K562 (cell line): ENCODE data around the gene CCDC192. TPM values are rescaled to one million over a fixed set of nuclear protein-coding genes. Genes with fewer than 3 reads are reported as not detected.

ENCODE experiments used
- ATAC-seq: fragments of 200-7000 bp; cut with Tn5 transposase; 3 replicates; pipeline ENCODE4 v1.9.1; 2020; ENCODE audit warnings: moderate library complexity
- BruUV-seq: library from RNA; stranded (reverse); fragments of 400-500 nt; replicated peaks from 2 replicates; lab custom pipeline; 2021; lab: Mats Ljungman, UMichigan
- CTCF ChIA-PET: fragments of 300-600 bp; formaldehyde crosslinking; extraction: SDS; loops from one replicate; lab custom pipeline; 2021; ENCODE audit warnings: low intra/inter-chr PET ratio; lab: Yijun Ruan, JAX
- POLR2A ChIA-PET: fragments of 300-600, 350-650 bp; sonication (Branson Sonifier 250); formaldehyde crosslinking; extraction: SDS; loops from one replicate; lab custom pipeline; 2021; ENCODE audit warnings: antibody characterized with exemption, inconsistent platforms; lab: Yijun Ruan, JAX
- DNase-seq, 4 experiments: peaks; one replicate each; pipeline versions ENCODE4 v3.0.0 to v3.0.0-alpha.2; 2011 to 2018; ENCODE audit warnings: low spot score in 3 of 4, mixed read lengths in 3 of 4; ENCODE audit errors: extremely low read depth in 1 of 4
- FAIRE-seq: peaks from 2 replicates; lab custom pipeline; 2011; peaks lifted over from hg19 to GRCh38; lab: Jason Lieb, UNC
- H2AFZ ChIP-seq: 2 replicates; pipeline ENCODE4 v1.6.0; 2011; ENCODE audit warnings: low read depth, low read length, control low read depth, inconsistent platforms
- H3K27ac ChIP-seq: fragments of 200-600 bp; 3 replicates; pipeline ENCODE4 v1.8.0; 2011; ENCODE audit warnings: low read depth, mild to moderate bottlenecking, control low read depth, inconsistent platforms, low read length, moderate library complexity, mixed read lengths; ENCODE audit errors: extremely low read depth
- H3K27me3 ChIP-seq, 2 experiments: fragments of 300-600 bp in 1 of 2; 2 replicates in 1 of 2; 3 replicates in 1 of 2; pipeline versions ENCODE4 v1.6.0 to v1.8.0; 2011; ENCODE audit warnings: inconsistent platforms in 2 of 2, low read length in 2 of 2, mild to moderate bottlenecking in 1 of 2, mixed read lengths in 1 of 2, moderate library complexity in 1 of 2; ENCODE audit not compliant: control insufficient read depth in 2 of 2, insufficient read depth in 2 of 2
- H3K36me3 ChIP-seq: fragments of 300-600 bp; 3 replicates; pipeline ENCODE4 v1.8.0; 2011; ENCODE audit warnings: mild to moderate bottlenecking, low read length, inconsistent platforms; ENCODE audit not compliant: control insufficient read depth, insufficient read depth
- H3K4me1 ChIP-seq, 2 experiments: fragments of 200-600 bp in 1 of 2; replicated peaks in 1 of 2; 2 replicates in 1 of 2; 3 replicates in 1 of 2; pipeline versions ENCODE4 v1.5.1 to v1.8.0; 2011; ENCODE audit warnings: inconsistent platforms in 2 of 2, low read length in 2 of 2, mild to moderate bottlenecking in 1 of 2, mixed read lengths in 1 of 2, moderate library complexity in 1 of 2; ENCODE audit not compliant: control insufficient read depth in 2 of 2, insufficient read depth in 2 of 2
- H3K4me2 ChIP-seq: 2 replicates; pipeline ENCODE4 v1.6.1; 2011; ENCODE audit warnings: low read length, control low read depth, inconsistent platforms, mixed read lengths; ENCODE audit not compliant: insufficient read depth
- H3K4me3 ChIP-seq: fragments of 200-600 bp; sonication (generic), shearing (Covaris generic); 2 replicates; pipeline ENCODE4 v1.5.1; 2016; ENCODE audit warnings: control low read depth, inconsistent platforms
- H3K79me2 ChIP-seq: fragments of 200-600 bp; 3 replicates; pipeline ENCODE4 v1.8.0; 2011; ENCODE audit warnings: low read length, inconsistent platforms; ENCODE audit not compliant: control insufficient read depth, insufficient read depth
- H3K9ac ChIP-seq, 2 experiments: 2 replicates each; pipeline versions ENCODE4 v1.6.0 to v1.6.1; 2011; ENCODE audit warnings: low read depth in 2 of 2, low read length in 2 of 2, control low read depth in 1 of 2, inconsistent platforms in 1 of 2, mild to moderate bottlenecking in 1 of 2, mixed read lengths in 1 of 2; ENCODE audit not compliant: insufficient read depth in 1 of 2
- H3K9me1 ChIP-seq: one replicate; pipeline ENCODE4 v1.6.0; 2011; ENCODE audit warnings: inconsistent platforms, mild to moderate bottlenecking, low read length, moderate library complexity; ENCODE audit not compliant: control insufficient read depth, insufficient read depth
- H3K9me3 ChIP-seq: replicated peaks from 2 replicates; pipeline ENCODE4 v1.5.1; 2011; ENCODE audit warnings: low read depth, low read length, inconsistent platforms; ENCODE audit not compliant: control insufficient read depth, insufficient read depth
- H4K20me1 ChIP-seq: replicated peaks from 2 replicates; pipeline ENCODE4 v1.6.1; 2011; ENCODE audit warnings: low read length, inconsistent platforms, mixed read lengths; ENCODE audit not compliant: control insufficient read depth, insufficient read depth
- ARNT ChIP-seq, 2 experiments: fragments of 450-650 bp; IDR thresholded peaks; 2 replicates each; pipeline ENCODE4 v1.6.1; 2016; ENCODE audit warnings: mild to moderate bottlenecking in 1 of 2
- CBX2 ChIP-seq: fragments of 200-600 bp; sonication (generic); IDR thresholded peaks from one replicate; pipeline ENCODE4 v1.6.1; 2012; ENCODE audit warnings: mild to moderate bottlenecking, low read length, inconsistent platforms; ENCODE audit not compliant: insufficient read depth, poor library complexity, severe bottlenecking
- GTF2E2 ChIP-seq: fragments of 200-800 bp; sonication (Bioruptor generic); IDR thresholded peaks from 2 replicates; pipeline ENCODE4 v1.6.1; 2016; ENCODE audit warnings: missing genetic modification characterization, missing compliant biosample characterization
- MCM2 ChIP-seq: fragments of 450-650 bp; IDR thresholded peaks from 2 replicates; pipeline ENCODE4 v1.6.1; 2017; ENCODE audit warnings: low read depth, mild to moderate bottlenecking
- MEF2A ChIP-seq: IDR thresholded peaks from 2 replicates; pipeline ENCODE4 v1.6.1; 2011; ENCODE audit warnings: low read depth, mild to moderate bottlenecking, low read length, moderate library complexity; ENCODE audit not compliant: control insufficient read depth
- MEF2D ChIP-seq: conservative IDR thresholded peaks from 2 replicates; pipeline ENCODE4 v1.6.1; 2016; ENCODE audit warnings: low read depth, missing genetic modification characterization, missing compliant biosample characterization
- MYNN ChIP-seq, 2 experiments: sonication (generic); formaldehyde crosslinking in 1 of 2; IDR thresholded peaks; 2 replicates each; pipeline versions ENCODE4 v1.5.0 to v1.6.1; 2016 to 2020; ENCODE audit warnings: antibody characterized with exemption in 1 of 2, missing genetic modification reagents in 1 of 2
- SREBF2 ChIP-seq: sonication (generic); formaldehyde crosslinking; IDR thresholded peaks from 2 replicates; pipeline ENCODE4 v1.4.0; 2020; ENCODE audit warnings: mild to moderate bottlenecking, missing genetic modification reagents
- WGBS: fragments of 100-300 bp; shearing (Covaris generic); methylation state at CpG from one replicate; pipeline ENCODE4 v1.1.6; 2016; ENCODE audit warnings: low coverage, mixed read lengths; ENCODE audit not compliant: insufficient coverage; ENCODE audit errors: missing lambda C conversion rate; 5-methylcytosine and 5-hydroxymethylcytosine counted together
- in situ Hi-C: fragments of 300-500 bp; cut with MboI; formaldehyde crosslinking; loops from 4 replicates; pipeline ENCODE4 v1.15.0; 2018; ENCODE audit warnings: inconsistent platforms, mixed read lengths
- intact Hi-C: fragments of 100-400 bp; cut with micrococcal nuclease; formaldehyde crosslinking; loops from 2 replicates; pipeline ENCODE4 v1.14.2; 2022
- polyA plus RNA-seq, 8 experiments: library from polyadenylated mRNA; depleted of rRNA in 4 of 8; stranded (reverse) in 5 of 8; unstranded in 3 of 8; fragments of >200 nt; fragmentation: Nextera tagmentation in 2 of 8; fragmentation: Illumina TruSeq in 1 of 8; extraction: Ambion mirVana in 2 of 8; extraction: Trizol in 1 of 8; gene quantifications; 2 replicates each; pipeline versions ENCODE4 v1.2.1 to v1.2.3, GENCODE V29; 2011 to 2014; ENCODE audit warnings: inconsistent platforms in 1 of 8, missing spikeins in 1 of 8
- total RNA-seq, 7 experiments: library from RNA; depleted of rRNA in 6 of 7; stranded (reverse); fragments of >200 nt in 6 of 7; fragmentation: Illumina TruSeq in 2 of 7; extraction: Trizol in 2 of 7; gene quantifications; 2 replicates each; pipeline versions ENCODE4 v1.2.1 to v1.2.3, GENCODE V29; 2011 to 2021; ENCODE audit warnings: low replicate concordance in 1 of 7
- TF ChIP-seq, protein P1 (sequence below), 2 experiments: IDR thresholded peaks; 2 replicates each; pipeline ENCODE4 v1.6.1; 2011; ENCODE audit warnings: borderline replicate concordance in 1 of 2, control low read depth in 1 of 2, low read depth in 1 of 2, low read length in 1 of 2, mild to moderate bottlenecking in 1 of 2, mixed read lengths in 1 of 2, moderate library complexity in 1 of 2; ENCODE audit not compliant: insufficient read depth in 1 of 2, insufficient read length in 1 of 2, poor library complexity in 1 of 2, severe bottlenecking in 1 of 2; ENCODE audit errors: extremely low read depth in 1 of 2
- TF ChIP-seq, protein P2 (sequence below): sonication (generic); formaldehyde crosslinking; IDR thresholded peaks from 2 replicates; pipeline ENCODE4 v1.8.1; 2023; ENCODE audit warnings: mild to moderate bottlenecking, missing genetic modification reagents, moderate library complexity
- TF ChIP-seq, protein P3 (sequence below), 2 experiments: fragments of 450-650 bp in 1 of 2; sonication (generic) in 1 of 2; formaldehyde crosslinking in 1 of 2; IDR thresholded peaks in 1 of 2; conservative IDR thresholded peaks in 1 of 2; 2 replicates each; pipeline versions ENCODE4 v1.6.1 to v1.8.1; 2016 to 2023; ENCODE audit warnings: mild to moderate bottlenecking in 2 of 2, moderate library complexity in 2 of 2, inconsistent platforms in 1 of 2, missing genetic modification reagents in 1 of 2
- TF ChIP-seq, protein P4 (sequence below): fragments of 450-650 bp; IDR thresholded peaks from 2 replicates; pipeline ENCODE4 v1.6.1; 2016; ENCODE audit warnings: borderline replicate concordance

Gene CCDC192
- total and polyA plus RNA-seq, 9 of the 15 experiments (the other 6 are each of a cell fraction or from before 2014, with no cell fraction given), result 0.21 to 0.66 (median 0.38) TPM; not detected in 2

DNA sequence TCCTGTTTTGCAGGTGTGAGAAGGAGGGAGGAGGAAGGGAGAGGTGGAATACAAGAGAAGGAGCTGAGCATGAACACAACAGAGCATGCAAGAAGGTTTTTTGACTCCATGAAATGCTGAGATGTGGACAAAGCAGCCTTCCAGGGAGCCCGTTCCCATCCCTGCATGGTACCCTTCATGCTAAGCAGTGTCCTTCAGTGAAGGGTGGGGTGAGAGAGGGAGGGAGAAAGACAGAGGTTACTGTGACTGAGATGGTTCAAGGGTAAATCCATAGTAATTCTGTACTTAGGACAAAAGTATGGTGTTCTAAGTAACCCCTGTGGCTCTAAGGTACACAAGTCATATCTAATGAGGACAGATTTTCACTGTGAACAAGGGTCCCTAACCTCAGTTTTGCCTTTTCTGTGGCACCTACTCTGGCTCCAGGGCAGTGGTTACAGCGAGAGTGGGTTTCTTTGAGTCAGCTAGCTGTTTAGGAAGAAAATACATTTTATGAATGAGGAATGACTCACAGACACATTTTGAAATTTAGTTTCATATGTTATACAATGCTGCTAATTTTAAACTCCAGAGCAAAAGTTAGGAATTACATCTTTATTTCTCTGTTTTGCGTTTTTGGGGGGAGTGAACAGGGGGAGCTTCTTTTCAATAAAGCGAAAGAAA, 195.5 kb downstream of the CCDC192 start:
- no peak overlapping the region for H3K9ac ChIP-seq
- 0 out of 5 replicates have a peak, but pooled peaks cover 0 to 3% of the 10 kb centered on the region in 2 experiments for H3K27me3 ChIP-seq
- no peaks in the 10 kb centered on the region for H4K20me1 ChIP-seq
- H3K27ac ChIP-seq, result no peak overlapping the region
- BruUV-seq, result no TSS peak
- H3K4me2 ChIP-seq, result no peak overlapping the region
- H3K36me3 ChIP-seq, result no peaks in the 10 kb centered on the region
- no peak overlapping the region for H3K4me3 ChIP-seq
- TF ChIP-seq ARNT (IDR thresholded peaks at IDR 0.05), result no peak
- TF ChIP-seq, protein P1, sequence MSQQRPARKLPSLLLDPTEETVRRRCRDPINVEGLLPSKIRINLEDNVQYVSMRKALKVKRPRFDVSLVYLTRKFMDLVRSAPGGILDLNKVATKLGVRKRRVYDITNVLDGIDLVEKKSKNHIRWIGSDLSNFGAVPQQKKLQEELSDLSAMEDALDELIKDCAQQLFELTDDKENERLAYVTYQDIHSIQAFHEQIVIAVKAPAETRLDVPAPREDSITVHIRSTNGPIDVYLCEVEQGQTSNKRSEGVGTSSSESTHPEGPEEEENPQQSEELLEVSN (IDR thresholded peaks at IDR 0.05; ENCODE audit: borderline replicate concordance in 1 of 2, extremely low read depth in 1 of 2, insufficient read depth in 1 of 2, insufficient read length in 1 of 2, low read depth in 1 of 2, low read length in 1 of 2, poor library complexity in 1 of 2, severe bottlenecking in 1 of 2), result no peak
- no peak for TF ChIP-seq MCM2
- TF ChIP-seq GTF2E2 (tag), result no peak
- TF ChIP-seq, protein P2, sequence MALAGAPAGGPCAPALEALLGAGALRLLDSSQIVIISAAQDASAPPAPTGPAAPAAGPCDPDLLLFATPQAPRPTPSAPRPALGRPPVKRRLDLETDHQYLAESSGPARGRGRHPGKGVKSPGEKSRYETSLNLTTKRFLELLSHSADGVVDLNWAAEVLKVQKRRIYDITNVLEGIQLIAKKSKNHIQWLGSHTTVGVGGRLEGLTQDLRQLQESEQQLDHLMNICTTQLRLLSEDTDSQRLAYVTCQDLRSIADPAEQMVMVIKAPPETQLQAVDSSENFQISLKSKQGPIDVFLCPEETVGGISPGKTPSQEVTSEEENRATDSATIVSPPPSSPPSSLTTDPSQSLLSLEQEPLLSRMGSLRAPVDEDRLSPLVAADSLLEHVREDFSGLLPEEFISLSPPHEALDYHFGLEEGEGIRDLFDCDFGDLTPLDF (CRISPR knock-in tag), result no peak
- no peak for TF ChIP-seq MEF2D (tag)
- TF ChIP-seq, protein P3, sequence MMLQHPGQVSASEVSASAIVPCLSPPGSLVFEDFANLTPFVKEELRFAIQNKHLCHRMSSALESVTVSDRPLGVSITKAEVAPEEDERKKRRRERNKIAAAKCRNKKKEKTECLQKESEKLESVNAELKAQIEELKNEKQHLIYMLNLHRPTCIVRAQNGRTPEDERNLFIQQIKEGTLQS (IDR thresholded peaks at IDR 0.05), result no peak
- TF ChIP-seq, protein P3 (CRISPR knock-in tag; conservative IDR thresholded peaks at IDR 0.05), result no peak
- no peak for TF ChIP-seq MYNN (IDR thresholded peaks at IDR 0.05)
- no peak for TF ChIP-seq MYNN (CRISPR knock-in tag; IDR thresholded peaks at IDR 0.05)
- TF ChIP-seq SREBF2 (CRISPR knock-in tag), result no peak
- no peak for TF ChIP-seq CBX2
- TF ChIP-seq, protein P4, sequence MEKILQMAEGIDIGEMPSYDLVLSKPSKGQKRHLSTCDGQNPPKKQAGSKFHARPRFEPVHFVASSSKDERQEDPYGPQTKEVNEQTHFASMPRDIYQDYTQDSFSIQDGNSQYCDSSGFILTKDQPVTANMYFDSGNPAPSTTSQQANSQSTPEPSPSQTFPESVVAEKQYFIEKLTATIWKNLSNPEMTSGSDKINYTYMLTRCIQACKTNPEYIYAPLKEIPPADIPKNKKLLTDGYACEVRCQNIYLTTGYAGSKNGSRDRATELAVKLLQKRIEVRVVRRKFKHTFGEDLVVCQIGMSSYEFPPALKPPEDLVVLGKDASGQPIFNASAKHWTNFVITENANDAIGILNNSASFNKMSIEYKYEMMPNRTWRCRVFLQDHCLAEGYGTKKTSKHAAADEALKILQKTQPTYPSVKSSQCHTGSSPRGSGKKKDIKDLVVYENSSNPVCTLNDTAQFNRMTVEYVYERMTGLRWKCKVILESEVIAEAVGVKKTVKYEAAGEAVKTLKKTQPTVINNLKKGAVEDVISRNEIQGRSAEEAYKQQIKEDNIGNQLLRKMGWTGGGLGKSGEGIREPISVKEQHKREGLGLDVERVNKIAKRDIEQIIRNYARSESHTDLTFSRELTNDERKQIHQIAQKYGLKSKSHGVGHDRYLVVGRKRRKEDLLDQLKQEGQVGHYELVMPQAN, result no peak
- TF ChIP-seq MEF2A, result no peak
- TF ChIP-seq, all 486 proteins: peak for 0
- intact Hi-C loops (no loop called here), in situ Hi-C loops (no loop called here)
- Histone ChIP-seq H3K4me1 (no peaks in the 10 kb centered on the region), H2AFZ (no peak overlapping the region), H3K79me2 (no peaks in the 10 kb centered on the region), H3K9me3 (no peaks in the 10 kb centered on the region), H3K9me1 (no peaks in the 10 kb centered on the region)
- POLR2A ChIA-PET, result interaction anchor here (0.6 kb wide), 1 partner anchor 193 kb away, joined by 3 read pairs; no protein-coding TSS in a partner anchor
- CTCF ChIA-PET, result no interaction called here
- no peak for DNase-seq
- no peak for ATAC-seq
- no peak for FAIRE-seq
- WGBS, result 3% methylated on average over 4 of the region's 4 CpGs
